PFSK-1 (cell line): ENCODE measurements around the gene CEP152.

Experiments used
- FOXP2 ChIP-seq: optimal IDR thresholded peaks from 2 replicates; pipeline ENCODE3; 2011; ENCODE audit warnings: borderline replicate concordance, control low read depth, inconsistent platforms; ENCODE audit not compliant: insufficient read depth; ENCODE audit errors: extremely low read length, extremely low read depth
- POLR2AphosphoS5 ChIP-seq: IDR thresholded peaks from 2 replicates; pipeline ENCODE4 v1.6.1; 2012; ENCODE audit warnings: low read depth, mild to moderate bottlenecking, control low read depth, low read length, moderate library complexity
- REST ChIP-seq, 2 experiments: IDR thresholded peaks; 2 replicates each; pipeline versions ENCODE4 v1.6.1 to v1.8.0; 2011 to 2012; ENCODE audit warnings: low read depth in 2 of 2, low read length in 2 of 2, control low read depth in 1 of 2, inconsistent platforms in 1 of 2, mild to moderate bottlenecking in 1 of 2, moderate library complexity in 1 of 2; ENCODE audit not compliant: insufficient read depth in 1 of 2
- SIN3A ChIP-seq: IDR thresholded peaks from 2 replicates; pipeline ENCODE4 v1.6.1; 2012; ENCODE audit warnings: mild to moderate bottlenecking, low read length, moderate library complexity, borderline replicate concordance; ENCODE audit not compliant: insufficient read depth
- TAF1 ChIP-seq: IDR thresholded peaks from 2 replicates; pipeline ENCODE4 v1.6.1; 2012; ENCODE audit warnings: low read length, control low read depth, borderline replicate concordance; ENCODE audit not compliant: insufficient read depth

Gene CEP152

GRCh38 chr15:48784756-48785155 is 26.1 kb downstream of the CEP152 start:
- TF ChIP-seq REST (IDR thresholded peaks at IDR 0.05; ENCODE audit: insufficient read depth in 1 of 2, low read depth in 2 of 2, low read length in 2 of 2) (no peak), SIN3A (no peak), POLR2AphosphoS5 (no peak), FOXP2 (no peak), TAF1 (no peak)

- TF ChIP-seq TAF1 (no peak), REST (IDR thresholded peaks at IDR 0.05; ENCODE audit: insufficient read depth in 1 of 2, low read depth in 2 of 2, low read length in 2 of 2) (no peak), POLR2AphosphoS5 (no peak), SIN3A (no peak), FOXP2 (no peak)
Observed at GRCh38 chr15:48782911-48783310, 28.0 kb downstream of the CEP152 start.

- TF ChIP-seq POLR2AphosphoS5 (no peak), FOXP2 (no peak), TAF1 (no peak), SIN3A (no peak), REST (IDR thresholded peaks at IDR 0.05; ENCODE audit: insufficient read depth in 1 of 2, low read depth in 2 of 2, low read length in 2 of 2) (no peak)
Observed at GRCh38 chr15:48781481-48782081, 29.3 kb downstream of the CEP152 start.

- TF ChIP-seq FOXP2 (no peak), REST (IDR thresholded peaks at IDR 0.05; ENCODE audit: insufficient read depth in 1 of 2, low read depth in 2 of 2, low read length in 2 of 2) (no peak), SIN3A (no peak), POLR2AphosphoS5 (no peak), TAF1 (no peak)
Observed at GRCh38 chr15:48781017-48781416, 29.9 kb downstream of the CEP152 start.

GRCh38 chr15:48778331-48778730 is 32.5 kb downstream of the CEP152 start:
- no peak for TF ChIP-seq TAF1
- TF ChIP-seq SIN3A, result no peak
- TF ChIP-seq FOXP2, result no peak
- TF ChIP-seq POLR2AphosphoS5, result no peak
